Smooth muscle cell (in vitro differentiated cells): ENCODE data around the gene DBN1. TPM values are rescaled to one million over a fixed set of nuclear protein-coding genes. Genes with fewer than 3 reads are reported as not detected.

ENCODE experiments used
- DNase-seq: peaks from one replicate; lab custom pipeline; 2025; ENCODE audit not compliant: unreplicated experiment; lab: John Stamatoyannopoulos, UW
- H2AFZ ChIP-seq: fragments of 200-600 bp; sonication (generic); 2 replicates; pipeline ENCODE4 v1.6.0; 2016; ENCODE audit warnings: antibody characterized with exemption, low read depth, mild to moderate bottlenecking
- H3F3A ChIP-seq: fragments of 200-600 bp; sonication (generic); 2 replicates; pipeline ENCODE4 v1.6.0; 2017; ENCODE audit warnings: antibody characterized with exemption, low read depth
- H3K27ac ChIP-seq: fragments of 200-600 bp; sonication (generic); 2 replicates; pipeline ENCODE4 v1.5.1; 2016; ENCODE audit warnings: low read depth, mild to moderate bottlenecking
- H3K27me3 ChIP-seq: fragments of 200-600 bp; sonication (generic); 2 replicates; pipeline ENCODE4 v1.6.1; 2016; ENCODE audit warnings: low read depth, mild to moderate bottlenecking
- H3K36me3 ChIP-seq: fragments of 200-600 bp; sonication (generic); 2 replicates; pipeline ENCODE4 v1.5.1; 2016; ENCODE audit warnings: low read depth
- H3K4me1 ChIP-seq: fragments of 200-600 bp; sonication (generic); 2 replicates; pipeline ENCODE4 v1.5.1; 2016; ENCODE audit warnings: low read depth
- H3K4me2 ChIP-seq: fragments of 200-600 bp; sonication (generic); 2 replicates; pipeline ENCODE4 v1.6.0; 2016; ENCODE audit warnings: mild to moderate bottlenecking
- H3K4me3 ChIP-seq: fragments of 200-600 bp; sonication (generic); 2 replicates; pipeline ENCODE4 v1.5.1; 2016; ENCODE audit warnings: mild to moderate bottlenecking
- H3K79me2 ChIP-seq: fragments of 200-600 bp; sonication (generic); 2 replicates; pipeline ENCODE4 v1.6.0; 2016; ENCODE audit warnings: low read depth, mild to moderate bottlenecking
- H3K9ac ChIP-seq: fragments of 200-600 bp; sonication (generic); 2 replicates; pipeline ENCODE4 v1.6.0; 2016; ENCODE audit warnings: low read depth
- H3K9me3 ChIP-seq: fragments of 200-600 bp; sonication (generic); replicated peaks from 2 replicates; pipeline ENCODE4 v1.5.1; 2016; ENCODE audit warnings: low read depth
- H4K20me1 ChIP-seq: fragments of 200-600 bp; sonication (generic); 2 replicates; pipeline ENCODE4 v1.6.0; 2016; ENCODE audit warnings: low read depth
- CTCF ChIP-seq: fragments of 200-600 bp; sonication (generic); IDR thresholded peaks from 2 replicates; pipeline ENCODE4 v1.5.1; 2017; ENCODE audit warnings: borderline replicate concordance, mild to moderate bottlenecking, antibody characterized with exemption; ENCODE audit not compliant: insufficient read depth, poor library complexity, severe bottlenecking
- WGBS: methylation state at CpG from one replicate; pipeline ENCODE4 v1.1.7; 2016; ENCODE audit warnings: low lambda C conversion rate; 5-methylcytosine and 5-hydroxymethylcytosine counted together
- polyA plus RNA-seq: library from polyadenylated mRNA; unstranded; fragments of >200 nt; fragmentation: Nextera tagmentation; extraction: Ambion mirVana; gene quantifications from 2 replicates; pipeline ENCODE4 v1.2.1, GENCODE V29; 2016
- total RNA-seq: library from RNA; depleted of rRNA; stranded (reverse); fragments of >200 nt; gene quantifications from 2 replicates; pipeline ENCODE4 v1.2.3, GENCODE V29; 2014

Gene DBN1
- total and polyA plus RNA-seq, 2 experiments from 2014 or later = 116 to 202 TPM

GRCh38 chr5:177409043-177409801 is 64.2 kb downstream of the DBN1 start, which contains the start of gene F12:
Gene F12, minus strand, starts transcription at chr5:177409564. Its CDS starts 37 bp downstream, at chr5:177409527.
- H3K79me2 ChIP-seq = no peaks in the 10 kb centered on the region
- WGBS = 91% methylated on average over 9 of the region's 9 CpGs

More at GRCh38 chr5:177409043-177409801, 64.2 kb downstream of the DBN1 start, which contains the start of gene F12:
- Histone ChIP-seq H3K4me3 (no peak within 1 kb of the TSS), H3K4me1 (peaks cover 4% of the 10 kb centered on the region), H3F3A (no peaks in the 10 kb centered on the region), H3K4me2 (no peak within 1 kb of the TSS), H3K9ac (no peak within 1 kb of the TSS), H3K27me3 (peaks cover 9% of the 10 kb centered on the region), H4K20me1 (no peaks in the 10 kb centered on the region), H2AFZ (no peak within 1 kb of the TSS), H3K36me3 (no peaks in the 10 kb centered on the region), H3K9me3 (no peaks in the 10 kb centered on the region), H3K27ac (no peak within 1 kb of the TSS)
- no peak for TF ChIP-seq CTCF
- DNase-seq = no peak

Other genes starting within 250 kb of the DBN1 start
- gene RAB24, start 169.9 kb downstream of the DBN1 start, total RNA-seq = 15.3 and 41.8 TPM in 2 replicates
- 46.4 and 49.5 TPM in 2 replicates for gene RAB24, start 169.9 kb downstream of the DBN1 start, polyA plus RNA-seq
- 132 and 197 TPM in 2 replicates for gene PRELID1, start 169.8 kb downstream of the DBN1 start, total RNA-seq
- gene PRELID1, start 169.8 kb downstream of the DBN1 start, polyA plus RNA-seq = 264 and 268 TPM in 2 replicates
- 8.6 and 16.9 TPM in 2 replicates for gene MXD3, start 161.7 kb downstream of the DBN1 start, total RNA-seq
- gene MXD3, start 161.7 kb downstream of the DBN1 start, polyA plus RNA-seq = 14.9 and 15.6 TPM in 2 replicates
- gene LMAN2, start 122.0 kb downstream of the DBN1 start, total RNA-seq = 178 and 241 TPM in 2 replicates
- 236 and 253 TPM in 2 replicates for gene LMAN2, start 122.0 kb downstream of the DBN1 start, polyA plus RNA-seq
- 6.0 and 38.5 TPM in 2 replicates for gene RGS14, start 115.7 kb downstream of the DBN1 start, total RNA-seq
- gene RGS14, start 115.7 kb downstream of the DBN1 start, polyA plus RNA-seq = 23.3 and 23.8 TPM in 2 replicates
- gene SLC34A1, start 89.2 kb downstream of the DBN1 start, total RNA-seq = not detected in 2 replicates
- gene SLC34A1, start 89.2 kb downstream of the DBN1 start, polyA plus RNA-seq = not detected in 2 replicates
- not detected in 2 replicates for gene PFN3, start 73.0 kb downstream of the DBN1 start, total RNA-seq
- gene PFN3, start 73.0 kb downstream of the DBN1 start, polyA plus RNA-seq = not detected in 2 replicates
- 1.8 and 3.6 TPM in 2 replicates for gene F12, start 64.1 kb downstream of the DBN1 start, total RNA-seq
- gene F12, start 64.1 kb downstream of the DBN1 start, polyA plus RNA-seq = 10.4 and 15.0 TPM in 2 replicates
- gene GRK6, start 47.0 kb downstream of the DBN1 start, total RNA-seq = 13.3 and 20.8 TPM in 2 replicates
- gene GRK6, start 47.0 kb downstream of the DBN1 start, polyA plus RNA-seq = 28.5 and 33.8 TPM in 2 replicates
- gene PRR7, start 26.8 kb downstream of the DBN1 start, total RNA-seq = 6.5 and 6.7 TPM in 2 replicates
- 31.9 and 33.6 TPM in 2 replicates for gene PRR7, start 26.8 kb downstream of the DBN1 start, polyA plus RNA-seq
- 172 and 235 TPM in 2 replicates for gene PDLIM7, start 24.0 kb upstream of the DBN1 start, total RNA-seq
- gene PDLIM7, start 24.0 kb upstream of the DBN1 start, polyA plus RNA-seq = 511 and 635 TPM in 2 replicates
- 0.58 and 1.5 TPM in 2 replicates for gene DOK3, start 36.2 kb upstream of the DBN1 start, total RNA-seq
- gene DOK3, start 36.2 kb upstream of the DBN1 start, polyA plus RNA-seq = 1.4 and 3.5 TPM in 2 replicates
- gene DDX41, start 43.3 kb upstream of the DBN1 start, total RNA-seq = 77.2 and 90.0 TPM in 2 replicates
- gene DDX41, start 43.3 kb upstream of the DBN1 start, polyA plus RNA-seq = 72.5 and 80.4 TPM in 2 replicates
- 28.3 and 36.5 TPM in 2 replicates for gene FAM193B, start 80.9 kb upstream of the DBN1 start, total RNA-seq
- gene FAM193B, start 80.9 kb upstream of the DBN1 start, polyA plus RNA-seq = 42.8 and 58.2 TPM in 2 replicates
- 211 and 224 TPM in 2 replicates for gene TMED9, start 118.6 kb upstream of the DBN1 start, total RNA-seq
- gene TMED9, start 118.6 kb upstream of the DBN1 start, polyA plus RNA-seq = 611 and 662 TPM in 2 replicates
- gene B4GALT7, start 126.5 kb upstream of the DBN1 start, total RNA-seq = 34.6 and 41.5 TPM in 2 replicates
- gene B4GALT7, start 126.5 kb upstream of the DBN1 start, polyA plus RNA-seq = 55.8 and 72.8 TPM in 2 replicates